ENCODE data around the gene HDDC2.

- TF ChIP-seq CTCF (IDR thresholded peaks at IDR 0.05; ENCODE audit: poor library complexity) (no peak), EZH2 (IDR thresholded peaks at IDR 0.05; ENCODE audit: borderline replicate concordance) (no peak)
Measured at GRCh38 chr6:125273251-125273650, 28.5 kb downstream of the HDDC2 start.
